PC-9 (cell line): ENCODE results near the gene AKT1S1.

Source experiments
- CTCF ChIP-seq: fragments of 200-600 bp; sonication (generic); conservative IDR thresholded peaks from 2 replicates; pipeline ENCODE4 v1.6.1; 2017; ENCODE audit warnings: mixed run types, antibody characterized with exemption, mild to moderate bottlenecking, moderate library complexity
- EZH2 ChIP-seq: fragments of 200-600 bp; sonication (generic); IDR thresholded peaks from 2 replicates; pipeline ENCODE4 v1.8.0; 2017; ENCODE audit warnings: antibody characterized with exemption, low read depth

GRCh38 chr19:49921871-49922795 lies 45.0 kb upstream of the AKT1S1 start:
- no peak for TF ChIP-seq CTCF
- TF ChIP-seq EZH2 = no peak
